ENCODE data around the gene LGALS7.
"Not testable (repeated sequence)": the region's sequence is repeated elsewhere in the genome, so short reads cannot be mapped to it uniquely, and the experiment has no call there.

Gene LGALS7

DNA sequence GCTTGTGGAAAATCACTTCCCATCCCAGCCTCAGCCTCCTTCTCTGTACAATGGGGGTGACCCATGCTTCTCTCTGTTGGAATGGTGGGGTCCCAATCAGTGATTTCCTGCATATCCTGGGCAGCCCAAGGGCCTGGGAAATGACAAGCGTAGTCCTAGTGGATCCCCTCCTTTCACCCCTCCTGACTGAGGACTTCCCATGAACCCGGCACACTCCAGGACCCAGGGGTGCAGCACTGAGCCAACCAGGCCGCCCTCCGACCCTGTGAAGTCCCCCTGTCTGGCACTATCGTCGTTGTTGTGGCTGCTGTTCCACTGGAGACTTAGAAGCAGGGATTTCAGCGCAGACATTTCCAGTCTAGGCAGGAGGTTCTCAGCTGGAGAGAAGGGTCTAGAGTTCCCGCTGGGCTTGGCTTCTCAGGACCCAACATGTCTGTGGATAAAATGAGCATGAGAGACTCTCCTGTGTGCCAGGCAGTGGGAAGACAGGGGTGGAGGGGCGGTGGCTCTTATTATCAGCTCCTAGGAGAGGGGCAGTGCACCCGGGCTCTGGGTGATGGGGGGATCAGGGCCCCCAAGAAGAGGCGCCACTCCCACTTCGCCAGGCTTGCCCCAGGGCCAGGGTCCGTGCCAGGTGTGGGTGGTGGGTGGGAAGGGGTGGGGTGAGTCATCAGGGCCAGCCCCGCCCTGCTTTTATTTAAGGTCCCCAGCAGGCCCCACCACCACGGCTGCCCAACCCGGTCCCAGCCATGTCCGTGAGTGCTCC is 15.3 kb upstream of the LGALS7 start, which contains the start of gene LGALS7B:
TSS of gene LGALS7B (plus strand) at position 723 of the 766 bp plus-strand sequence. CDS start at position 750, 27 bp downstream.
- no peak within 1 kb of the TSS for H3K4me3 ChIP-seq (ENCODE audit: low read length)
- no peak for TF ChIP-seq ZNF274 (IDR thresholded peaks at IDR 0.05; ENCODE audit: low read depth, low read length)

- TF ChIP-seq ZNF274 (IDR thresholded peaks at IDR 0.05; ENCODE audit: low read depth, low read length), result no peak
- no peak overlapping the region for H3K4me3 ChIP-seq (ENCODE audit: low read length)
These were observed 13.4 kb upstream of the LGALS7 start for GRCh38 chr19:38786572-38787265.

DNA sequence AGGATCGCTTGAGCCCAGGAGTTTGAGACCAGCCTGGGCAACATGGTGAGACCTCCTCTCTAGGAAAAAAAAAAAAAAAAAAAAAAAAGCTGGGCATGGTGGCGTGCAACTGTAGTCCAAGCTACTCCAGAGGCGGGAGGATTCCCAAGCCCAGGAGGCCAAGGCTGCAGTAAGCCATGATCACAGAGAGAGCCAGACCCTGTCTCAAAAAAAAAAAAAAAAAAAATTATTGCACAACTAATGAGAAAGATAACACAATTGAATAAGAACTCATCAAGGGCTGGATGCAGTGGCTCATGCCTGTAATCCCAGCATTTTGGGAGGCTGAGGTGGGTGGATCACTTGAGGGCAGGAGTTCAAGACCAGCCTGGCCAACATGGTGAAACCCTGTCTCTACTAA is 12.7 kb upstream of the LGALS7 start:
- H3K4me3 ChIP-seq (ENCODE audit: low read length), result not testable (repeated sequence)

DNA sequence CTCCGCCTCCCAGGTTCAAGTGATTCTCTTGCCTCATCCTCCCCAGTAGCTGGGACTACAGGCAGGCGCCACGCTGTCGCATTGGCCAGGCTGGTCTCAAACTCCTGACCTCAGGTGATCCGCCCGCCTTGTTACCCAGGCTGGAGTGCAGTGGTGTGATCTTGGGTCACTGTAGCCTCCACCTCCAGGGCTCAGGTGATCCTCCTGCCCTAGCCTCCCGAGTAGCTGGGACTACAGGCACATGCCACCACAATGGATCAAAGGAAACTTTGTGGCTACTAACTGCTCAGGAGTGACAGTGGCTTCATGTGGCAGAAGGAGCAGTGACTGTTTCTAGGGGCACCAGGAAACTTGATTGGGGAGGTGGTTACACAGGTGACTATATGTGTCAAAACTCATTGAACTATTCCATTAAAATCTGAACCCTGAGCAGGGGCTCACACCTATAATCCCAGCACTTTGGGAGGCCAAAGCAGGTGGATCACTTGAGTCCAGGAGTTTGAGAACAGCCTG is 11.9 kb upstream of the LGALS7 start:
- H3K4me3 ChIP-seq (ENCODE audit: low read length), result no peak overlapping the region
- TF ChIP-seq ZNF274 (IDR thresholded peaks at IDR 0.05; ENCODE audit: low read depth, low read length), result no peak

DNA sequence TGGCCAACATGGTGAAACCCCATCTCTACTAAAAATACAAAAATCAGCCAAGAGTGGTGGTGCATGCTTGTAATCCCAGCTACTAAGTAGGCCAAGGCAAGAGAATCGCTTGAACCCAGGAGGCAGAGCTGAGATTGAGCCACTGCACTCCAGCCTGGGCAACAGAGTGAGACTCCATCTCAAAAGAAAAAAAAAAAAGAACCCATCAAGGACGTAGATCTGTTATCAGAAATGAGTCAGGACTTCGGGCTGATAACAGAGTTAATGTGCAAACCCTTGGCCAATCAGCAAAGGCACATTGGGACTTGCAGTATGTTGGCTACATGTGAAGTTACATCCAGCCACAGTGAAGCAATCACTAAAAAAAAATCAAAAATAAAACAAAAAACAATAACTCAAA is 10.9 kb upstream of the LGALS7 start:
- no peak overlapping the region for H3K4me3 ChIP-seq (ENCODE audit: low read length)
- no peak for TF ChIP-seq ZNF274 (IDR thresholded peaks at IDR 0.05; ENCODE audit: low read depth, low read length)

DNA sequence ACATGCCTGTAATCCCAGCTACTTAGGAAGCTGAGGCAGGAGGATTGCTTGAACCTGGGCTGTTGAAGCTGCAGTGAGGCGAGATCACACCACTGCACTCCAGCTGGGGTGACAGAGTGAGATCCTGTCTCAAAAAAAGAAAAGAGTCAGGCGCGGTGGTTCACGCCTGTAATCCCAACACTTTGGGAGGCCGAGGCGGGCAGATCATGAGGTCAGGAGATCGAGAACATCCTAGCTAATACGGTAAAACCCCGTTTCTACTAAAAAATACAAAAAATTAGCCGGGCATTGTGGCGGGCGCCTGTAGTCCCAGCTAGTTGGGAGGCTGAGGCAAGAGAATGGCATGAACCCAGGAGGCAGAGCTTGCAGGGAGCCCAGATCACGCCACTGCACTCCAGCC is 8.9 kb upstream of the LGALS7 start:
- H3K4me3 ChIP-seq (ENCODE audit: low read length), result not testable (repeated sequence)

DNA sequence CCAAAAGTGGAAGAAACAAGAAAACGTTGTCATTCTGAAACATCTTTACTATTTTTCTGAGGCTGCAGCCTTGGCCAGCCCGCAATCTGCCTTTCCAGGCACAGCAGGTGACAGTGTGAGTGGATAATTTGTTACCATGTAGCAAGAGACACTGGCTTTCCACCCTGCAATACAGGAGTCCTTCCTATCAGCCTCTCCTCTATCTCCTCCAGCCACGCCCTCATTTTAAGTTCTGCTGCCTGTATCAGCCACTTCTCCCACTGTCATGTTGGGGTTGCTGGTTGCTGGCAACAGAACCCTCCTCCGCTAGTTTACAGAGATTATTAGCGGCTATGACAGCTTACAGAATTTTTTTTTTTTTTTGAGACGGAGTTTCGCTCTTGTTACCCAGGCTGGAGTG is 7.7 kb upstream of the LGALS7 start:
- TF ChIP-seq ZNF274 (IDR thresholded peaks at IDR 0.05; ENCODE audit: low read depth, low read length), result no peak
- H3K4me3 ChIP-seq (ENCODE audit: low read length), result no peak overlapping the region

- H3K4me3 ChIP-seq (ENCODE audit: low read length), result no peak overlapping the region
- TF ChIP-seq ZNF274 (IDR thresholded peaks at IDR 0.05; ENCODE audit: low read depth, low read length), result no peak
These were observed 7.1 kb upstream of the LGALS7 start for GRCh38 chr19:38780443-38780842.

DNA sequence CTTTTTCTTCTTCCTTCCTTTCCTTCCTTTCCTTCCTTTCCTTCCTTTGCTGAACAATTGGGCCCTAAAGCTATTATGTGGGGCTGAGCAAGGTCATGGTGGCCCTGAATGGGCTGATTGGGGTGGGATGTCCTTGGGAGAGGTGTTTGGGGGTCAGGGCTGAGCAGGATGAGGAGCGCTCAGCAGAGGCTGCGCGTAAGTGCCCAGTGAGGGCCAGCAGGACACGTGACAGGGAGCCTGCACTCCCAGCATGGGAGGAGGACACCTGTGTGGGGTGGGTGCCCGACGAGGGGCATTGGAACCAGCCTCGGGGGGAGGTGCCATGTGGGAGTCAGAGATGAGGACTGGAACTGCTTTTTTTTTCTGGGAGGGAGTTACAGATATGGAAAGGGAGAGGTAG is 5.4 kb upstream of the LGALS7 start:
- no peak for TF ChIP-seq ZNF274 (IDR thresholded peaks at IDR 0.05; ENCODE audit: low read depth, low read length)
- H3K4me3 ChIP-seq (ENCODE audit: low read length), result no peak overlapping the region

DNA sequence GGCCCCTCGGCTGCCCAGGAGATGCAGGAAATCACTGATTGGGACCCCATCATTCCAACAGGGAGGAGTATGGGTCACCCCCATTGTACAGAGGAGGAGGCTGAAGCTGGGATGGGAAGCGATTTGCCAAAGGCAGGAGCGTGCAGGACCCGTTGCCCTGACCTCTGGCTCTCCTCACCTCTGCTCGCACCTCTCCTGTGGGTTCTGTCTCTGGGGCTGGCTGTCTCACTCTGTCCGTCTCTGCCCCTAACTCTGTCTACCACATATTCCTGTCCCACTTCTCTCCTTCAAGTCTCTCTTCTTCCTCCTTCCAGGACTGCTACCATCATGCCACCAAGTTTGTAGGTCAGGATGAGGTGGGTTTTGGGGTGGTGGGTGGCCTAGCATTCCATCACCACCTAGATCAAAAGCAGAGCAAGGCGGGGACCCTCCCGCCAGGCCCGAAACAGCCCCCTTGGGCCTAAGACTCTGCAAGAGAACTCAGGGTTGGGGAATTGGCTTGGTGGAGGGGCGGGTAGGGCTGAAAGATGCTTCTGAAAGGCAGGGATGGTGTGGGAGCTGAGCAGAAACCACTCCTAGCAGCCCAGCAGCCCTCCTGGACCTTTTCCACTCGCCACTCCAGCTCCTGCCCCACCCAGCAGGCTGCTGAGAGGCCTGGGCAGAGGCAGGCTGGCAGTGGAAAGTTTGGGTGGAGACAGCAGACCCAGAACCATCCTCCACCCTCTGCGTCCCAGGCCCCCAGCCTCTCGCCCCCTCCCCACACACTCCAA is 1.0 kb upstream of the LGALS7 start:
- no peak for TF ChIP-seq ZNF274 (IDR thresholded peaks at IDR 0.05; ENCODE audit: low read depth, low read length)
- H3K4me3 ChIP-seq (ENCODE audit: low read length), result no peak overlapping the region

- H3K4me3 ChIP-seq (ENCODE audit: low read length), result not testable (repeated sequence)
These were observed 1.7 kb downstream of the LGALS7 start for GRCh38 chr19:38771569-38771968.

GRCh38 chr19:38770949-38771275 is 2.4 kb downstream of the LGALS7 start:
- not testable (repeated sequence) for H3K4me3 ChIP-seq (ENCODE audit: low read length)

GRCh38 chr19:38770228-38770948 is 2.9 kb downstream of the LGALS7 start:
- H3K4me3 ChIP-seq (ENCODE audit: low read length), result not testable (repeated sequence)

GRCh38 chr19:38769635-38770211 is 3.6 kb downstream of the LGALS7 start:
- no peak overlapping the region; the same call in 1 of the 2 replicates for H3K4me3 ChIP-seq (ENCODE audit: low read length)
- no peak for TF ChIP-seq ZNF274 (IDR thresholded peaks at IDR 0.05; ENCODE audit: low read depth, low read length)

All from GM08714 (cell line).